DMS79 treated with DMSO at 0.1 percent for 48 hours (cell line): ENCODE results near the gene FUBP3.

Experiments
- DNase-seq: peaks from one replicate; lab custom pipeline; 2025; lab: John Stamatoyannopoulos, UW

FUBP3 gene

DNA sequence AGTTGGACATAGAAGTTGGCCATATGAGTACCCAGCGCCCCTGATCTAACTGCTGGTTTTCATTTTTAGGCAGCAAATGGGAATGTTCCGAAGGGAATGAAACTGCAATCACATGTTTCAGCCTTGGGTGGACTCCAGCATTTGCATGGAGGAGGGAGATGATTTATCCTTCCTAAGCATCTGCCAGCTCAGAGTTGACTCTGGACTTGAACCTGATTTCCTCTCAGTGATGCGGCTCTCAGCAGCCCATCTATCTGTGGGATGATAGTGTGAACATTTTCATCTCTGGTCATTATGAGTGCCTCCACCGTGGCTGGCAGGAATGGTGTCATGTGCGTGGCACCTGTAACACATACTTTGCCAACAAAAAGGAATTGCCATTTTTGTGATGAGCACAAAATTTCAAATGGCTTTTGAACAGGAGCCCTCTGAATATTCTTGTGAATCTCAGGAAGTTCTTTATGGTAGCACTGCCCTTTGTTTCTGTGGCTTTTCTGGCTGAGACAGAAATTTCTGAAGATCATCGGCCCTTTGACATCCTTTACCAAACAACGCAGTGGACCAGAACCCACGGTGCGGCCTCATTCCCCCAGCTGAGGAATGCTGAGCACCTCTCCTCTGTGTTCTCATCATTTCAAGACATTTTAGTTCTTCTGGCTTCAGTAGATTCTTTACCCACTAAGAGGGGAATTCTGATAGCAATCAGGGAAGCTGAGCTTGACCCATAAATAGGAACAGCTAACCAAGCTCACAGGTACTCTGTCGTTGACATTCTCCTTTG is 28.5 kb downstream of the FUBP3 start:
- DNase-seq: no peak

DNA sequence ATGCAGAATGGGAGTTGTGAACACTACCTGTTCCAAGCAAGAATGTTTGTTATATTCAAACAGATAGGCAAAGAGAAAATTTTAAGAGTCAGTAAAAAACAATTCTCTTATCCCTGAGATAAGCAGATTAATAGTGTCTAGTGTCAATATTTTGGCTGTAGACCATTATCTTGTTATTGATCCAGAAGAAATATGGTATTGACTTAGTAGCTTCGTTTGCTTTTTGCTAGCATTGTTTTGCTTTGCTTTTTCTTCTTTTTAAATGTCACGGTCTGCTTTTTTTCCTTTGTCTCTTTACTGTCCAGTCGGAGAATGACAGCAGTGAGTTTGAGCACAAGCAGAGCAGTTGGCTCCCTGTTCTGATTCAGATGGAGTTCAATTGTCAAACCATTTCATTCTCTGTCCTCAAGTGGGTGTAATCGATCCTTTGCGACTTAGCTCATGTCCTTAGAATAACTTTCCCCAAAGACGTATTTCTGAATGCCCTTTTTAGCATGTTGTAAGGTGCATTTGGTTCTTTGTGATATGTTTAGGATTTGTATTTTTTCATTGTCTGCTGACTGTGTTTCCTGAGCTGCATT is 29.3 kb downstream of the FUBP3 start:
- no peak for DNase-seq

GRCh38 chr9:130609163-130609562 is 29.8 kb downstream of the FUBP3 start:
- DNase-seq: no peak

GRCh38 chr9:130610862-130611707 is 31.7 kb downstream of the FUBP3 start:
- DNase-seq: no peak

- DNase-seq: no peak
Measured at GRCh38 chr9:130616451-130616850, 37.1 kb downstream of the FUBP3 start.

DNA sequence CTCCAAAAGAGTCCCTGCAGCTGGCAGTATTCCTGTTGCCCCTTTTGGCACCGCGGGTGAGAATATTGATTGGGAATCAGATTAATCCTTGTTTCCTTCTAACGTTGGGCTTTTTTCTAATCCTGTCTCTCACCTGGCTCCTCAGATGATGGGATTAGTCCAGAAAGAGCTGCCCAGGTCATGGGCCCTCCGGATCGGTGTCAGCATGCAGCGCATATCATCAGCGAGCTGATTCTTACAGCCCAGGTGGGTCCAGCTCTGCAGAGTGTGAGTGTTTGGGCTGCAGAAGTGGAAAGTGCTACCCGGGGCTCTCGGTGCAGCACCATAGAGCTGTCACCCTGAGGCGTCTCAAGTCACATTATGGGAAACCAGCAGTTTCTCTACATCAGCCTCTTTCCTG is 44.1 kb downstream of the FUBP3 start:
- no peak for DNase-seq

DNA sequence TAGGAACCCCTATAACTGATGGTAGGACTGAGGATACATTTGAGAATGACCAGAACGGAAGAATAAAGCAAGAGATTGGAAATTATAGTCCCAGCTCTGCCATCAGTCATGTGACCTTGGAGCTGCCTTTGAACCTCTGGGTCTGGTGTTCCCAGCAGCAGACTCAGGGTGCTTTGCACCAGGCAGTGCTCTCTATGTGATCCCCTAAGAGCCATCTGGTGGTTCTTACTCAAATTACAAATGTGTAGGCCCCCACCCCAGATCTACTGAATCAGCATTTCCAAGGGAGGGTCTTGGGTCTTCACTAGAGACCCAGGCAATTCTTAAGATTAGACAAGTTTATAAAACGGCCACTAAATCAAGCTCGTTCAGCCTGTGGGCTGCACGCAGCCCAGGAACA is 44.8 kb downstream of the FUBP3 start:
- no peak for DNase-seq

GRCh38 chr9:130626249-130626996 is 47.0 kb downstream of the FUBP3 start:
- no peak for DNase-seq

GRCh38 chr9:130627051-130627450 is 47.7 kb downstream of the FUBP3 start:
- no peak for DNase-seq

DNA sequence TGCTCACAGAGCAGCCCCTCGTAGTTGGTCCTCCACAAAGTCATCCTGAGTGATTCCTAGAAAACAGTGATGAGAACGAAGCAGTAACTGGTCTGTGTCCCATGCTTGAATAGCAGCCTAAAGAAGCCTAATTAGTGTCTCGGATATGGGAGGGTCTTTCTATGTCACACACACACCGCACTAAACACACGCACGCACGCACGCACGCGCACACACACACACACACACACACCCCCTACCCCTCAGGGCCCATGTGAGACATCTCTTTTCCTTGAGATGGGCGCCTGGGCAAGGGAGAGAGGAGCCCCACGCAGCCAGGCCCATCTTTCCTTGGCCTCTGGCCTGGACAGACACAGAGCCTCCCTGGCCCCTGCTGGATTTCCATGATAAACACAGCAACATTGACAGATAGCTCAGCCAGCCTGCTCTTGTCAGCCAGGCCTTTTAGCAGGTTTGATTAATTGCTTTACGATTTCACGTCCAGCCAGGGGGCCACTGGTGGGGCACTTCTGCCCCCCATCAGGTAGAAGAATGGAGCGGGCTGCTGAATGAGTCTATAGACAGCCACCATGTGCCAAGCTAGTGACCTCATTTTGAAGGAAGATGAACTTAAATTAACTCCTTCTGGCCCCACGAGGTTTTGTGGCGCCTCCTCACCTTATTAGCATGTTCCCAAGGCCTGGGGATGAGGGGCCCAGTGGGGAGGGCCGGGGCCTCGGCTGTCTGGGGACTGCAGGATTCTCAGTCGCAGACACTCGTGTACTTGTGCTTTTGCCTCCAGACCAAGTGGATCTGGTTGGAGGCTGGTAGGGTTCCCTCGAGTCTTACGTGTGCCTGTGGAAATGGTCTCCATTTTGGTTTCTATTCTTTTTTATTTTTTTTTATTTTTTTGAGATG is 48.8 kb downstream of the FUBP3 start:
- no peak for DNase-seq

- no peak for DNase-seq
Measured at GRCh38 chr9:130629443-130630070, 50.2 kb downstream of the FUBP3 start.

GRCh38 chr9:130630071-130630450 is 50.7 kb downstream of the FUBP3 start:
- DNase-seq: no peak

GRCh38 chr9:130630506-130631330 is 51.3 kb downstream of the FUBP3 start:
- DNase-seq: no peak

GRCh38 chr9:130631331-130632080 is 52.1 kb downstream of the FUBP3 start:
- no peak for DNase-seq

GRCh38 chr9:130632081-130632710 is 52.8 kb downstream of the FUBP3 start:
- DNase-seq: no peak

DNA sequence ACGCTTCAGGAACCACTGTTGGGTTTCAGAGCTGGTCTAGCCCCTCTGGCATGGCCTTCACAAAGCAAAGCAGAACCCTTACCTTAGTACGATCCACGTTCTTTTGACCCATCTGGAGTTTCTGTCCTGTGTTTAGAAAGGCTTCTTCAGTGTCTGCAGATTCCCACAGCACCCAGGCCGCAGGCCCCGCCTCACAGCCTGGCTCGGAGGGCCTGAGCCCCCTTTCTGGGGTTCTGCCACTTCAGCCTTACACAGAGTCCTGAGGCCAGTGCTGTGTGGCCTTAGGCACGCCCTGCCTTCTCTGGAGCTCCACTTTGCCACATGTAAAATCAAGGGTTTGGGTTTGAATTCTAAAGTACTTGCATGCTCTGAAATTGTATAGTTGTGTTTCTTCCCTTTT is 53.5 kb downstream of the FUBP3 start:
- DNase-seq: no peak

DNA sequence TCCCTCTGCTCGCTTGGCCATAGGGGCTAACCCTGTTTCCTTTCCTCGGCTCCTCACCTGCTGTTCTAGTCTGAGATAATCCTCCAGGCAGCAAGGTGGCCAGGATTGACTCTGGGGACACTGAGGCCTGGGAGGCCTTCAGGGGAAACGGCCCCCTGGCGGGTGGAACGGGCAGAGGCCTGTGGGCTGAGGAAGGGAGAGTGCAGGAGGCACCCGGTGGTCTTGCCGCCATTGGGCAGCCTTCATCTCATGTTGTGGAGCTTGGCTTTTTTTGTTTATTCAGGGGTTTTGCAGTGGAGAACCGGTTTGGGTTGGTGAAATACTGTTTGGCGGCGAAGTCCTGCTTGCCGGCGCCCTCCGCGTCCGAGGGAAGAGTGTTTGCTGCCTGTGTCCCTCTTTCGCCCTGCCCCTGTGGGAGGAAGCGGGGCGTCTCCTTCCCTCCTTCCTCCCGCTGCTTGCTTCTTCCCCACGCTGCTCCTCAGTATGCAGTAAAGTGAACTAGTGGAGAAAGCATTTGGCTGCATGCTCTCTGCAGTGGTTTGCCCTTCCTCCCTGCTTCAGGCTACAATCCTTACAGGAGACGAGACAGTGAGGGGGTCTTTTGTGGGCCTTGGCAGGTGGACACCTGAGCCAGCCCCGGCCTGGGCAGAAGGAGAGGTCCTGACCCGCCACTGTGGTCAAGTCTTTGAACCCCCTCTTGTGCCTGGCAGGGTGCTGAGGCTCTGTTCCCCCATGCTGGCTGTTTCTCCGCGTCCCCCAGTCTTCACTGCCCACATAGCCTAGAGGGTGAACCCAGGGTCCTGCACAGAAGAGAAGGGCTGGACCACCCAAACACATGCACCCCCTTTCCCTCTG is 54.2 kb downstream of the FUBP3 start:
- no peak for DNase-seq
